Activated T-cell treated with anti-CD3 and anti-CD28 coated beads for 24 hours (primary cell): Measurements from ENCODE around the gene ZBTB5.
"Not testable (repeated sequence)": the region's sequence is repeated elsewhere in the genome, so short reads cannot be mapped to it uniquely, and the experiment has no call there.

Experiments
- DNase-seq: peaks from one replicate; pipeline ENCODE4 v3.0.0-alpha.2; 2020; ENCODE audit warnings: low read depth

Gene ZBTB5

GRCh38 chr9:37486616-37487548 lies 21.6 kb upstream of the ZBTB5 start:
- DNase-seq, result no peak

DNA sequence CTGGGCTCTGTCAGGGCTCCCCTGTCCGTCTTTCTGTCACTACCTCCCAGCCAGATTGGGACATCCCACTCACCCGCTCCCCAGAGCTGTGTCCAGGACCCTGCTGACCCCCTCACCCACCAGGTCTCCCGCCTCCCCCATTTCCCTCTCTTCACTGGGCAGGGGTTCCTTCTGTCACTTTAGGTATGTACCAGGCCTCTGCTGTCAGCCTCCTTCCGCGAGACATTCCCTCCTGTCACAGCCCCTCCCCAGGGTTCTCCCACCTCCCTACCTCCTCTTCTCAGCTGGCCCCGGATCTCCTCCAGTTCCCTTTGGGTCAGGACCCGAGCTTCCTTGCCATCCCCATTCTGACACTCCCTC lies 21.0 kb upstream of the ZBTB5 start:
- no peak for DNase-seq

GRCh38 chr9:37485389-37486255 lies 20.4 kb upstream of the ZBTB5 start, which contains the start of gene POLR1E:
TSS of gene POLR1E (plus strand) at chr9:37485948. CDS start at chr9:37486048, 100 bp downstream.
- peak; percentile 94 for DNase-seq

DNA sequence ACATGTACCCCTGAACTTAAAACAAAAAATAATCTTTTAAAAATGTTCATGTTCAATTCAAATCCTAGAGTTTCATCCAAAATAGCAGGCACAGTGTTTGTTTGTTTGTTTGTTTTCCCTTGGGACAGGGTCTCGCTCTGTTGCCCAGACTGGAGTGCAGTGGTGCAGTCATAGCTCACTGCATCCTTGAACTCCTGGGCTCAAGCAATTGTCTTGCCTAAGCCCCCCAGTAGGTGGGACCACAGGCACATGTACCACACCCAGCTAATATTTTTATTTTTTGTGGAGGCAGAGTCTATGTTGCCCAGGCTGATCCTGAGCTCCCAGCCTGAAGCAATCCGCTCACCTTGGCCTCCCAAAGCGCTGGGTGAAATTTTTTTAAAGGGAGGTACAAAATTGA lies 15.5 kb upstream of the ZBTB5 start:
- no peak for DNase-seq

GRCh38 chr9:37477987-37478619 lies 12.9 kb upstream of the ZBTB5 start:
- DNase-seq, result not testable (repeated sequence)

DNA sequence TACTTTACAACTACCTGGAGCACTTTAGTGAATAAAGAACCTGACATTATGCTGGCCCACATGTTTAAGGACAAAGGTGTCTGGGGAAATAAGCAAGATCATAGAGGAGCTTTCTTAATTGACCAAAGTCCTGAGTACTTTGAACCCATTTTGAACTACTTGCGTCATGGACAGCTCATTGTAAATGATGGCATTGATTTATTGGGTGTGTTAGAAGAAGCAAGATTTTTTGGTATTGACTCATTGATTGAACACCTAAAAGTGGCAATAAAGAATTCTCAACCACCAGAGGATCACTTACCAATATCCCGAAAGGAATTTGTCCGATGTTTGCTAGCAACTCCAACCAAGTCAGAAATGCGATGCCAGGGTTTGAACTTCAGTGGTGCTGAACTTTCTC lies 12.2 kb upstream of the ZBTB5 start:
- DNase-seq, result not testable (repeated sequence)

DNA sequence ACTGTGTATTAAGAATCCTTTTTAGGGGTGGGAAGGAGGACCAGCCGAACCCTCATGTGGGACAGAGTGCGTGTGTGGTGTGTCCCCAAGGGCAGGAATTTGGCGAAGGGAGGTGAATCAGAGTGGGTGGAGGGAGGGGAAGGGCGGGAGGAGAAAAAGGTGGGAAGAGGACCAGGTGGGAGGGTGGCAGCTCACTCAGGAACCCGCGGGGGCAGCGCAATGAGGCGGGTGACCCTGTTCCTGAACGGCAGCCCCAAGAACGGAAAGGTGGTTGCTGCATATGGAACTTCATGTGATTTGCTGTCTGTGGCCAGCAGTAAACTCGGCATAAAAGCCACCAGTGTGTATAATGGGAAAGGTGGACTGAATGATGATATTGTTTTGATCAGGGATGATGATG lies 11.7 kb upstream of the ZBTB5 start:
- DNase-seq, result no peak

GRCh38 chr9:37474438-37474837 lies 9.2 kb upstream of the ZBTB5 start:
- DNase-seq, result no peak

DNA sequence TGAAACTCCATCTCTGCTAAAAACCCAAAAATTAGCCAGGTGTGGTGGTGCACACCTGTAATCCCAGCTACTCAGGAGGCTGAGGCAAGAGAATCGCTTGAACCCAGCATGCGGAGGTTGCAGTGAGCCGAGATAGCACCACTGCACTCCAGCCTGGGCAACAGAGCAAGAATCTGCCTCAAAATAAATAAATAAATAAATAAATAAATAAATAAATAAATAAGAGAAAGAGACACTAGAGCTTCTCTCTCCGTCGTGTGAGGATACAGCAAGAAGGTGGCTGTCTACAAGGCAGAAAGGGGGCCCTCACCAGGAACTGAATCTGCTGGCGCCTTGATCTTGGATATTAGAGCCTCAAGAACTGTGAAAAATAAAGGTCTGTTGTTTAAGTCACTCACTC lies 8.7 kb upstream of the ZBTB5 start:
- DNase-seq, result not testable (repeated sequence)

DNA sequence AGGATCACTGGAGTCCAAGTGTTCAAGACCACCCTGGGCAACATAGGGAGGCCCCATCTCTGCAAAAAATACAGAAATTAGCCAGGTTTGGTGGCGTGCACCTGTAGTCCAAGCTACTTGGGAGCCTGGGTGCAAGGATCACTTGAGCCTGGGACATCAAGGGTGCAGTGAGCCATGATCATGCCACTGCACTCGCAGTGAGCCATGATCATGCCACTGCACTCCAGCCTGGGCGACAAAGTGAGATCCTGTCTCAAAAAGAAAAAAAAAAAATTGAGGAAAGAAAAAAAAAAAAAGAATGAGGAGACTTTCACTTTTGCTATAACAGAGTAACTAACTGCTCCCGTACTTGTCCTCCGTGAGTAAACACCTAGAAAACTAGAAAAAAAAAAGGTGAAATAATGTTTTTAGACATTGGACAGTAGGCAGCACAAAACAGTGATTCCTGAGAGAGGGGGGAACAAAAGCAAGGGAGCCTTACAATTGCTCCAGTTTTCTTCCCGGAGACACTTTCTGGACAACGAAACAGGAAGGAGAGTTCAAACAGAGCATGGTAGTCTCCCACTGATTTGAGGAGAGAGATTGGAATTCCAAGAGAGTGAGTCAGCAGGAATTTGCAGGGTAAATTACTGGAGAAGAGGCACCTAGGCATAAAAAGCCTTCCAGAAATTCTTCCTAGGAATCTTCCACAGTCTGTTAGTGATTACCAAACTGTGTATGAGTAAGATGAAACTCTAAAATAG lies 6.9 kb upstream of the ZBTB5 start:
- no peak for DNase-seq

- DNase-seq, result no peak
Observed at GRCh38 chr9:37468620-37469019, 3.4 kb upstream of the ZBTB5 start.

DNA sequence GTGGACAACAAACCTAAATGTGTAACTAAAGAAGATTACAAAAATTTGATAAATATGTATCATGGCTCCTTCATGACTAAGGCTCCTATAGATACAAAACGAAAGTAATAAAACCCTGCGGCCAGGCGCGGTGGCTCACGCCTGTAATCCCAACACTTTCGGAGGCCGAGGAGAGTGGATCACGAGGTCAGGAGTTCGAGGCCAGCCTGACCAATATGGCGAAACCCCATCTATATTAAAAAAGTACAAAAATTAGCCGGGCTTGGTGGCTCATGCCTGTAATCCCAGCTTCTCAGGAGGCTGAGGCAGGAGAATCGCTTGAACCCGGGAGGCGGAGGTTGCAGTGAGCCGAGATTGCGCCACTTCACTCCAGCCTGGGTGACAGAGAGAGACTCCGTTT lies 2.3 kb upstream of the ZBTB5 start:
- DNase-seq, result not testable (repeated sequence)

- peak; percentile 16 for DNase-seq
Observed at GRCh38 chr9:37466037-37466709, 923 bp upstream of the ZBTB5 start.

GRCh38 chr9:37464426-37465248 lies 613 bp downstream of the ZBTB5 start:
- no peak for DNase-seq

- DNase-seq, result no peak
Observed at GRCh38 chr9:37464006-37464405, 1.2 kb downstream of the ZBTB5 start.

- DNase-seq, result no peak
Observed at GRCh38 chr9:37456817-37457216, 8.4 kb downstream of the ZBTB5 start.

GRCh38 chr9:37455884-37456647 lies 9.2 kb downstream of the ZBTB5 start:
- no peak for DNase-seq

GRCh38 chr9:37454238-37454637 lies 11.0 kb downstream of the ZBTB5 start:
- DNase-seq, result no peak

- DNase-seq, result no peak
Observed at GRCh38 chr9:37453827-37454226, 11.4 kb downstream of the ZBTB5 start.
